ENCODE measurements around the gene CGB7.
"Not testable (repeated sequence)": the region's sequence is repeated elsewhere in the genome, so short reads cannot be mapped to it uniquely, and the experiment has no call there.

Gene CGB7

GRCh38 chr19:49073514-49074378 is 16.2 kb upstream of the CGB7 start:
- DNase-seq, result peak; percentile 44

GRCh38 chr19:49071860-49072547 is 14.5 kb upstream of the CGB7 start:
- DNase-seq, result no peak

GRCh38 chr19:49070416-49070815 is 12.9 kb upstream of the CGB7 start:
- no peak for DNase-seq

GRCh38 chr19:49069026-49069425 is 11.5 kb upstream of the CGB7 start:
- no peak for DNase-seq

- no peak for DNase-seq
Measured at GRCh38 chr19:49067554-49067953, 10.0 kb upstream of the CGB7 start.

- DNase-seq, result no peak
Measured at GRCh38 chr19:49065905-49066512, 8.5 kb upstream of the CGB7 start.

GRCh38 chr19:49064768-49065611 is 7.4 kb upstream of the CGB7 start, which contains the start of gene NTF4:
Gene NTF4 (minus strand): TSS chr19:49064818. CDS start chr19:49061997, 2,821 bp downstream.
- DNase-seq, result no peak

- DNase-seq, result no peak
Measured at GRCh38 chr19:49064029-49064629, 6.6 kb upstream of the CGB7 start.

GRCh38 chr19:49061445-49061844 is 3.9 kb upstream of the CGB7 start:
- no peak for DNase-seq

GRCh38 chr19:49061000-49061399 is 3.5 kb upstream of the CGB7 start:
- DNase-seq, result no peak

- no peak for DNase-seq
Measured at GRCh38 chr19:49059053-49059452, 1.5 kb upstream of the CGB7 start.

- DNase-seq, result peak; percentile 55
Measured at GRCh38 chr19:49058562-49058961, 1.0 kb upstream of the CGB7 start.

- not testable (repeated sequence) for DNase-seq
Measured at GRCh38 chr19:49056902-49057596, 500 bp downstream of the CGB7 start.

GRCh38 chr19:49056101-49056901 is 1.2 kb downstream of the CGB7 start:
- DNase-seq, result peak; percentile 60

- peak; percentile 81 for DNase-seq
Measured at GRCh38 chr19:49050376-49051033, 7.0 kb downstream of the CGB7 start.

- not testable (repeated sequence) for DNase-seq
Measured at GRCh38 chr19:49049834-49050233, 7.7 kb downstream of the CGB7 start.

GRCh38 chr19:49049011-49049410 is 8.5 kb downstream of the CGB7 start, which contains the start of gene CGB8:
Gene CGB8 (minus strand): TSS chr19:49049111. CDS start chr19:49048739, 372 bp downstream.
- DNase-seq, result not testable (repeated sequence)

GRCh38 chr19:49043548-49043947 is 14.0 kb downstream of the CGB7 start, which contains the start of gene CGB5:
Gene CGB5 (plus strand): TSS chr19:49043848. CDS start chr19:49044210, 362 bp downstream.
- not testable (repeated sequence) for DNase-seq

GRCh38 chr19:49042666-49043065 is 14.9 kb downstream of the CGB7 start:
- not testable (repeated sequence) for DNase-seq

- DNase-seq, result no peak
Measured at GRCh38 chr19:49042177-49042576, 15.4 kb downstream of the CGB7 start.

Data from fibroblast of skin of back (primary cell).